BE2C (cell line): Measurements from ENCODE around the gene COL15A1.

Source experiments
- DNase-seq: peaks from one replicate; pipeline ENCODE4 v3.0.0-alpha.2; 2020
- H3K27me3 ChIP-seq: fragments of 250-450 bp; sonication (Bioruptor Pico); 2 replicates; pipeline ENCODE4 v1.5.1; 2020; ENCODE audit warnings: mild to moderate bottlenecking
- H3K36me3 ChIP-seq: fragments of 250-450 bp; sonication (Bioruptor Pico); 2 replicates; pipeline ENCODE4 v1.5.1; 2020; ENCODE audit warnings: mild to moderate bottlenecking
- H3K4me1 ChIP-seq: fragments of 250-450 bp; sonication (Bioruptor Pico); 2 replicates; pipeline ENCODE4 v1.5.1; 2020
- H3K4me3 ChIP-seq: 2 replicates; pipeline ENCODE4 v1.5.1; 2011; ENCODE audit warnings: low read depth, low read length
- H3K9me3 ChIP-seq: fragments of 250-450 bp; sonication (Bioruptor Pico); 2 replicates; pipeline ENCODE4 v1.5.1; 2020
- TF ChIP-seq, protein P1 (sequence below): IDR thresholded peaks from 2 replicates; pipeline ENCODE4 v1.5.1; 2012; ENCODE audit warnings: mild to moderate bottlenecking, low read depth, low read length

Gene COL15A1

DNA sequence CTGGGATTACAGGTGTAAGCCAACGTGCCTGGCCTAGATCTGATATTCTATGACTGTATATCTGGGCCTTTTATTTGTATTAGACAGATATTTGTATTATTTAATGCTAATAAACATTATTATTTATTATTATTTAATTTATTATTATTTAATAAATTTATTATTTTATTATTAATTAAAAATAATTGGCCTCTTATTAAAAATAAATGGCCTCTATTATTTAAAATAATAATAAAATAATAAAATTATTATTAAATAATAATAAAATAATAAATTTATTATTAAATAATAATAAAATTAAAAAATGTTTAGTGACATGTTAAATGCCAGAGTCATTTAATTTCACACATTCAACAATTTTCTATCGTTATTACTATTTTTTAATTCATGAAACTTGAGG is 9.8 kb upstream of the COL15A1 start:
- Histone ChIP-seq H3K9me3 (no peaks in the 10 kb centered on the region), H3K4me1 (no peaks in the 10 kb centered on the region), H3K4me3 (no peak overlapping the region), H3K36me3 (no peaks in the 10 kb centered on the region), H3K27me3 (peaks cover 18% of the 10 kb centered on the region)
- TF ChIP-seq, protein P1, sequence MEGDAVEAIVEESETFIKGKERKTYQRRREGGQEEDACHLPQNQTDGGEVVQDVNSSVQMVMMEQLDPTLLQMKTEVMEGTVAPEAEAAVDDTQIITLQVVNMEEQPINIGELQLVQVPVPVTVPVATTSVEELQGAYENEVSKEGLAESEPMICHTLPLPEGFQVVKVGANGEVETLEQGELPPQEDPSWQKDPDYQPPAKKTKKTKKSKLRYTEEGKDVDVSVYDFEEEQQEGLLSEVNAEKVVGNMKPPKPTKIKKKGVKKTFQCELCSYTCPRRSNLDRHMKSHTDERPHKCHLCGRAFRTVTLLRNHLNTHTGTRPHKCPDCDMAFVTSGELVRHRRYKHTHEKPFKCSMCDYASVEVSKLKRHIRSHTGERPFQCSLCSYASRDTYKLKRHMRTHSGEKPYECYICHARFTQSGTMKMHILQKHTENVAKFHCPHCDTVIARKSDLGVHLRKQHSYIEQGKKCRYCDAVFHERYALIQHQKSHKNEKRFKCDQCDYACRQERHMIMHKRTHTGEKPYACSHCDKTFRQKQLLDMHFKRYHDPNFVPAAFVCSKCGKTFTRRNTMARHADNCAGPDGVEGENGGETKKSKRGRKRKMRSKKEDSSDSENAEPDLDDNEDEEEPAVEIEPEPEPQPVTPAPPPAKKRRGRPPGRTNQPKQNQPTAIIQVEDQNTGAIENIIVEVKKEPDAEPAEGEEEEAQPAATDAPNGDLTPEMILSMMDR = no peak
- no peak for DNase-seq

DNA sequence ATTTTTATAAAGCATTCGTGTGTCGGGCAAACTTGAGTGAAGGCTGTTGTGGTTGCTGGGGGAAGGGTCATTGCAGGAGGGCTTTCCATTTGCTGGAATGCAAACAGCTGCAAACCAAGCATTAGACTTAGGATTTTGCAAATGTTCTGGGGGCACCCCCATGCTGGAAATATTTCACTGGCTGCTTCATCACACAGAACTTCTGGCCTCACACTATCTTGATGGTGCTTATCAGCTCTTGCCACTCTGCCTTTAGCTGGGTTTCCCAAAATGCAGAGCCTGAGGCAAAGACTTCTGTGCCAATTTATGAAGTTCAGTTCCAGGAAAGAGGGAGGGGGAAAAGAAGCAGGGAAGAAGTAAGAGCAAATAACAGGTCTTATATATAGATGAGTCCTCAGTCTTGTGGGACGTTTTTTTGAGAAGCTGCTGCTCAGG is 8.6 kb upstream of the COL15A1 start:
- Histone ChIP-seq H3K4me1 (no peaks in the 10 kb centered on the region), H3K4me3 (no peak overlapping the region), H3K27me3 (peaks cover 9% of the 10 kb centered on the region), H3K36me3 (no peaks in the 10 kb centered on the region), H3K9me3 (no peaks in the 10 kb centered on the region)
- DNase-seq = no peak
- TF ChIP-seq, protein P1 = no peak

- Histone ChIP-seq H3K4me1 (no peaks in the 10 kb centered on the region), H3K27me3 (peaks cover 36% of the 10 kb centered on the region), H3K4me3 (no peak overlapping the region), H3K9me3 (no peaks in the 10 kb centered on the region), H3K36me3 (no peaks in the 10 kb centered on the region)
- DNase-seq = no peak
- TF ChIP-seq, protein P1 = no peak
Measured at GRCh38 chr9:98940276-98940675, 3.4 kb upstream of the COL15A1 start.

DNA sequence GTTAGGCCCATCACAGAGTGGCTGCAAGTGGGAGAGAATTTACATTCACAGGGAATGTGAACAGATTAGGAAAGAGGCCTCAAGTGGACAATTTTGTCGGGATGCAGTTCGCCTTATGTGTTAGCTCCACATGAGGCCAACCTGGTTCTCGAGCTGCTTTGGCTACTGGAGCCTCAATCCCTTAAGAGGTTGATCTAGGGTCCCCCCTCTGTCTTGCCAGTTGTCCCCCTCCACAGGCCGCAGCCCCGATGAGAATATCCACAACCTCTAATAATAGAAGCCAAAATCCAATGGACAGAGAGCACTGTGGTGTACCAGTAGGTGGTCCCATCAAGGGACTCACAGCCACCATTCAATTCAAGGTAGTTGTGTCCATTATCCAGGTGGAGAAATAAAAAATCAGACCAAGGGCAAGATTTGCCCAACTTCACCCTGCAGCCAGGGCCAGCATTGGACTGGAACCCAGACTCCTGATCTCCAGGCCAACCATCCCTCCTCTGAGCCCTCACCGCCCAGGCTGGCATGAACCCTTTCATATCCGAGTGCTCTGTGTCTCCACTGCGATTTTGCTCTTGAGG is 1.7 kb upstream of the COL15A1 start:
- no peaks in the 10 kb centered on the region; the same call in 1 of the 2 replicates for H3K9me3 ChIP-seq
- no peaks in the 10 kb centered on the region for H3K4me1 ChIP-seq
- DNase-seq = no peak
- peaks cover 50% of the 10 kb centered on the region for H3K27me3 ChIP-seq
- TF ChIP-seq, protein P1 = no peak
- H3K4me3 ChIP-seq = no peak overlapping the region
- H3K36me3 ChIP-seq = no peaks in the 10 kb centered on the region

DNA sequence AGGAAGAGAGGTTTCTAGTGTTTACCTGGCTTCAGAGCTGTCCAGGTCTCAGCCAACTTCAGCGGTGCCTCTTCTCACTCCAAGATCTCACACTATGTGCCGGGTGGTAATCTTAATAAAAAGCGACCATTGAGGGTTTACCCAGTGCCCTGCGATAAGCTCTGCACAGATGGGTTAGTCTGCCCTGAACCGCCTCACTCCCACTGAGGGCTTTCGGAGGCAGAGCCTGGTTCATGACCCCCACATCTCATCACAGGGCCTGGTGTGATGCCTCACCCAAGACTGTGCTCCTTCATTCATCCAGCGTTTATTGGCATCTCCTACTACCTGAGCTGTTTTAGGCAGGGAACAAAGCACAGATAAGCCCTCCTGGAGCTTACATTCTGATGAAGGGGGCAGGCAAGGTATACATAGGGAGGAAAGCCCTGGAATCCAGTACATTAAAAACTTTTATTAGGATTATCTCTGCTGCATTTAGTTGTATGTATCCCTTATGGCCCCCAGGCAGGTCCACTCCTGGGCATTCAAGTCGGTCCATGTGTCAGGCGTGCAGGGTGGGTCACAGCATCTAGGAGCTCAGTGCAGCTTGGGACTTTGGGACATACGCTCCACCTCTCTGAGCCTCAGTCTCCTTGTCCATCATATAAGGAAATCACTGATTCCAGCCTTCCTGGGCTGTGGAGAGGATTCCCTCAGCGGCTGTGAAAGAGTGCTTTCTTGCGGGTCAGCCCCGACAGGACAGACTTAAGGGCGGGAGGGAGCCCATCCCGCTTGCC is 613 bp upstream of the COL15A1 start:
- Histone ChIP-seq H3K9me3 (no peaks in the 10 kb centered on the region; the same call in 1 of the 2 replicates), H3K27me3 (peaks cover 50% of the 10 kb centered on the region), H3K4me1 (no peaks in the 10 kb centered on the region), H3K36me3 (no peaks in the 10 kb centered on the region), H3K4me3 (no peak overlapping the region)
- DNase-seq = no peak
- TF ChIP-seq, protein P1 = no peak

DNA sequence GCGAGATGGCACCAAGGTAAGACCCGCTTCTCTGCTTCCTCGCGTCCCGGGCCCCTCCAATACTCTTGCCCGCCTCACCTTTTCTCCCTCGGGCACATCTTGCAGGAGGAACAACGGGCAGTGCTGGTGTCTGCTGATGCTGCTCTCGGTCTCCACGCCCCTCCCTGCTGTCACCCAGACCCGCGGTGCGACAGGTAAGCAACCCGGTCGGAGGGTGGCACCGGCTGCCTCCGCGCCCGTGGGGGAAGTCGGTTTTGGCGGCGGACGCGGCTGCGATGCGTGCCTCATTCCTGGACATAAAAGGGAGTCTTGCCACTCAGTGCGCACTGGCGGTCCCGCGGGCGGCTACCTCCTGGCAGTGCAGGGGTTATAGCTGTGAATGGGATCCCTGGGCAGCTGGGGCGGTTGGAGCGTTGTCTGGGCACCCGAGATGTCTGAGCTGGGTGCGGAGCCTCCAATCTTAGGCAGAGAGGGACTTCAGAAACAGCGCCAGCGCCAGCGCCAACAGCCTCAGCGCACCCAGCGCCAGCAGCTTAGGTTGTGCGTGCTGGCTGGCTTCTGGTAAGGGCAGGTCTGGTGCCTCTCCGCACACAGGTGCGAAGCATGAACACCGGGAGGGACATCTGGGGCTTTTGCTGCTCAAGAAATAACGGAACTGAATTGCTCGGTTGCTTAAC is 488 bp downstream of the COL15A1 start:
- peaks cover 50% of the 10 kb centered on the region for H3K27me3 ChIP-seq
- H3K9me3 ChIP-seq = no peaks in the 10 kb centered on the region; the same call in 1 of the 2 replicates
- H3K4me1 ChIP-seq = no peaks in the 10 kb centered on the region
- no peaks in the 10 kb centered on the region for H3K36me3 ChIP-seq
- TF ChIP-seq, protein P1 = no peak
- DNase-seq = no peak
- H3K4me3 ChIP-seq = no peak overlapping the region
